HG02610 (cell line): ENCODE data around the gene LRCH1.
A peak's percentile ranks its signal among the peaks of the same experiment; 100 is the strongest.

Experiments
- ATAC-seq: cut with Tn5 transposase; IDR thresholded peaks from one replicate; pipeline ENCODE4 v1.9.1; 2021; ENCODE audit warnings: mild to moderate bottlenecking, moderate library complexity; ENCODE audit not compliant: unreplicated experiment

LRCH1 gene

GRCh38 chr13:46662690-46663089, 109.7 kb downstream of the LRCH1 start:
- ATAC-seq: peak; percentile 33

- no peak for ATAC-seq
These were observed 110.5 kb downstream of the LRCH1 start for GRCh38 chr13:46663206-46664037.

GRCh38 chr13:46664195-46664594, 111.2 kb downstream of the LRCH1 start:
- ATAC-seq: no peak

- no peak for ATAC-seq
These were observed 112.3 kb downstream of the LRCH1 start for GRCh38 chr13:46665248-46665632.

- ATAC-seq: peak; percentile 35
These were observed 112.9 kb downstream of the LRCH1 start for GRCh38 chr13:46665633-46666482.

GRCh38 chr13:46666727-46667456, 113.9 kb downstream of the LRCH1 start:
- no peak for ATAC-seq

- peak; percentile 47 for ATAC-seq
These were observed 114.8 kb downstream of the LRCH1 start for GRCh38 chr13:46667687-46668281.

- peak; percentile 24 for ATAC-seq
These were observed 115.3 kb downstream of the LRCH1 start for GRCh38 chr13:46668302-46668720.

- ATAC-seq: no peak
These were observed 116.1 kb downstream of the LRCH1 start for GRCh38 chr13:46668931-46669525.

- ATAC-seq: no peak
These were observed 119.5 kb downstream of the LRCH1 start for GRCh38 chr13:46672338-46673090.

GRCh38 chr13:46675016-46675415, 122.0 kb downstream of the LRCH1 start:
- no peak for ATAC-seq

GRCh38 chr13:46676378-46676725, 123.4 kb downstream of the LRCH1 start:
- no peak for ATAC-seq

GRCh38 chr13:46679369-46680120, 126.6 kb downstream of the LRCH1 start:
- peak; percentile 84 for ATAC-seq

- no peak for ATAC-seq
These were observed 129.0 kb downstream of the LRCH1 start for GRCh38 chr13:46682015-46682414.

GRCh38 chr13:46682707-46683106, 129.7 kb downstream of the LRCH1 start:
- no peak for ATAC-seq

- peak; percentile 29 for ATAC-seq
These were observed 130.8 kb downstream of the LRCH1 start for GRCh38 chr13:46683676-46684260.

- no peak for ATAC-seq
These were observed 131.5 kb downstream of the LRCH1 start for GRCh38 chr13:46684287-46685001.
